GM19328 (cell line): ENCODE measurements around the gene ZNF780B.
A peak's percentile ranks its signal among the peaks of the same experiment; 100 is the strongest.
"Not testable (repeated sequence)": the region's sequence is repeated elsewhere in the genome, so short reads cannot be mapped to it uniquely, and the experiment has no call there.

Source experiments
- ATAC-seq: cut with Tn5 transposase; IDR thresholded peaks from one replicate; pipeline ENCODE4 v1.9.1; 2021; ENCODE audit warnings: mild to moderate bottlenecking, moderate library complexity; ENCODE audit not compliant: unreplicated experiment

ZNF780B gene

GRCh38 chr19:40041718-40042117, 14.3 kb downstream of the ZNF780B start:
- ATAC-seq: not testable (repeated sequence)

- ATAC-seq: not testable (repeated sequence)
Observed at GRCh38 chr19:40038047-40038446, 18.0 kb downstream of the ZNF780B start.

- no peak for ATAC-seq
Observed at GRCh38 chr19:40035996-40036395, 20.0 kb downstream of the ZNF780B start.

GRCh38 chr19:40033989-40034560, 22.0 kb downstream of the ZNF780B start:
- ATAC-seq: no peak

- no peak for ATAC-seq
Observed at GRCh38 chr19:40026597-40026970, 29.4 kb downstream of the ZNF780B start.

- no peak for ATAC-seq
Observed at GRCh38 chr19:40025938-40026596, 30.0 kb downstream of the ZNF780B start.

- no peak for ATAC-seq
Observed at GRCh38 chr19:40023969-40024368, 32.1 kb downstream of the ZNF780B start.

- no peak for ATAC-seq
Observed at GRCh38 chr19:40013991-40014390, 42.0 kb downstream of the ZNF780B start.

GRCh38 chr19:40009674-40010073, 46.4 kb downstream of the ZNF780B start:
- ATAC-seq: no peak

GRCh38 chr19:40006273-40006691, 49.7 kb downstream of the ZNF780B start:
- ATAC-seq: no peak

GRCh38 chr19:40005691-40006272, 50.2 kb downstream of the ZNF780B start:
- ATAC-seq: no peak

GRCh38 chr19:39998501-39998900, 57.5 kb downstream of the ZNF780B start:
- ATAC-seq: no peak

GRCh38 chr19:39997638-39998216, 58.3 kb downstream of the ZNF780B start:
- ATAC-seq: no peak

- peak; percentile 82 for ATAC-seq
Observed at GRCh38 chr19:39996811-39997637, 59.0 kb downstream of the ZNF780B start, which contains the start of gene ZNF546. TSS of gene ZNF546 (plus strand) at chr19:39997060. CDS start at chr19:39998327, 1,267 bp downstream.

GRCh38 chr19:39996218-39996810, 59.7 kb downstream of the ZNF780B start:
- peak; percentile 19 for ATAC-seq

GRCh38 chr19:39995794-39996193, 60.2 kb downstream of the ZNF780B start:
- ATAC-seq: no peak

- no peak for ATAC-seq
Observed at GRCh38 chr19:39994361-39994760, 61.7 kb downstream of the ZNF780B start.

GRCh38 chr19:39993605-39994004, 62.4 kb downstream of the ZNF780B start:
- no peak for ATAC-seq

- ATAC-seq: no peak
Observed at GRCh38 chr19:39987596-39987995, 68.4 kb downstream of the ZNF780B start.

GRCh38 chr19:39987167-39987566, 68.9 kb downstream of the ZNF780B start:
- ATAC-seq: no peak

GRCh38 chr19:39986643-39987042, 69.4 kb downstream of the ZNF780B start:
- ATAC-seq: no peak
